ENCODE measurements around the gene CX3CR1.

The CX3CR1 gene

DNA sequence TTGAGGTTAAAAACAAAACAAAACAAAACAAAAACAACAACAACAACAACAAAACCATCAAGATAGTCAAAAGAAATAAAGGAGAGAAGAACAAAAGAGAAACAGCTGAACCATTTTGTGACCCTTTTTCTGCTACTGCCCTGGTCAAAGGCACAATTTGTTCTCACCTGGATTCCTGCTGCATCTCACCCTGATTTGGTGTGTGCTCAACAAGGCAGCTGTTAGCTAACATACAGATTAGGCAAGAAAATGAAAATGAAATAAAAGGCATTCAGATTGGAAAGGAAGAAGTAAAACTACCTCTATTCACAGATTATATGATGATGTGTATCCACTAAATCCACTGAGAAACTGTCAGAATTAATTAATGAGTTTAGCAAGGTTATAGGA, 58.7 kb downstream of the CX3CR1 start:
- no peak for DNase-seq (ENCODE audit: low spot score)

GRCh38 chr3:39220407-39221140, 59.3 kb downstream of the CX3CR1 start:
- DNase-seq (ENCODE audit: low spot score), result no peak

DNA sequence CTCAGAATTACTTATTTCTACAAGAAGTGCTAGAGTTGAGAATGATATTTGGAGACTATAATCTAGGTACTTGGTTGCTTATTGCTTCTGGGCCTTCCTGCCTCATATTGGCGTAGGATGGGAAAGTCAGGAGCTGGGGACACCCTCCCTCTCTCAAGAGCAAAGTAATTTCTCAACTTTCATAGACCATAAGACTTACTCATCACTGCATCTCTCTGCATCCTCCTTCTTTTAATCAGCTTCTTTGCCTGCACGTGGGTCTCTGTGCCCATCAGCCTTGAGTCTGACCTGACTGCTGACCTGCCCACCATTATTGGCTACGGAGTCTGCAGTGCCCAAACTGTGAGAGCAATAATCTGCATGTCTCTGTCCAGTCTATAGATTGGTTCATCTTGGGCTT, 60.1 kb downstream of the CX3CR1 start:
- no peak for DNase-seq (ENCODE audit: low spot score)

GRCh38 chr3:39216176-39216790, 63.6 kb downstream of the CX3CR1 start:
- DNase-seq (ENCODE audit: low spot score), result no peak

- DNase-seq (ENCODE audit: low spot score), result no peak
These were observed 66.2 kb downstream of the CX3CR1 start for GRCh38 chr3:39213613-39214012.
